ENCODE results near the gene TAGLN2.

TAGLN2 gene

GRCh38 chr1:159931101-159931794 lies 5.9 kb upstream of the TAGLN2 start:
- no peak for TF ChIP-seq CTCF (conservative IDR thresholded peaks at IDR 0.05; ENCODE audit: low read length)
- no peak for DNase-seq (ENCODE audit: low read depth)
- no peak overlapping the region for H3K4me3 ChIP-seq (ENCODE audit: low read length)

- no peak for TF ChIP-seq CTCF (conservative IDR thresholded peaks at IDR 0.05; ENCODE audit: low read length)
- no peak overlapping the region for H3K4me3 ChIP-seq (ENCODE audit: low read length)
- no peak for DNase-seq (ENCODE audit: low read depth)
These were observed 5.3 kb upstream of the TAGLN2 start for GRCh38 chr1:159930634-159931033.

DNA sequence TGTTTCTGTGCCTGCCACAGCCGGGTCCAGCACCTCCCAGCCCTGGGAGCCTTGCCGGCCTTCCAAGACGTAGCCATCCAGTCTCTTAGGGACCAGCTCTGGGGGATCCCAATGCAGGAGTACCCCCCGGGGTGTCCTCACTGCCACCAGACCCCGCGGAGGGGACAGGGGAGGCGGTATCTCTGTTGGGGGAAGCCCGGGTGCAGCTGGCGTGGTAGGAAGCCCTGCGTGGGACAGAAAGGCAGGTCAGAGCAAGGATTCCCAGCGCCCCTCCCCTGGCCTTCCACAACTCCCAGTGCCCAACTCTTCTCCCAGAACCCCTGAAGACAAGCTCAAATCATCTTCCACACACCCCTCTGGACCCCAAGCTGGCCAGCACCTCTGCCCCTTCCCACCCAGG lies 4.9 kb upstream of the TAGLN2 start:
- DNase-seq (ENCODE audit: low read depth): no peak
- H3K4me3 ChIP-seq (ENCODE audit: low read length): no peak overlapping the region
- no peak for TF ChIP-seq CTCF (conservative IDR thresholded peaks at IDR 0.05; ENCODE audit: low read length)

GRCh38 chr1:159929155-159930051 lies 4.1 kb upstream of the TAGLN2 start:
- no peak for DNase-seq (ENCODE audit: low read depth)
- TF ChIP-seq CTCF (conservative IDR thresholded peaks at IDR 0.05; ENCODE audit: low read length): no peak
- H3K4me3 ChIP-seq (ENCODE audit: low read length): no peak overlapping the region

DNA sequence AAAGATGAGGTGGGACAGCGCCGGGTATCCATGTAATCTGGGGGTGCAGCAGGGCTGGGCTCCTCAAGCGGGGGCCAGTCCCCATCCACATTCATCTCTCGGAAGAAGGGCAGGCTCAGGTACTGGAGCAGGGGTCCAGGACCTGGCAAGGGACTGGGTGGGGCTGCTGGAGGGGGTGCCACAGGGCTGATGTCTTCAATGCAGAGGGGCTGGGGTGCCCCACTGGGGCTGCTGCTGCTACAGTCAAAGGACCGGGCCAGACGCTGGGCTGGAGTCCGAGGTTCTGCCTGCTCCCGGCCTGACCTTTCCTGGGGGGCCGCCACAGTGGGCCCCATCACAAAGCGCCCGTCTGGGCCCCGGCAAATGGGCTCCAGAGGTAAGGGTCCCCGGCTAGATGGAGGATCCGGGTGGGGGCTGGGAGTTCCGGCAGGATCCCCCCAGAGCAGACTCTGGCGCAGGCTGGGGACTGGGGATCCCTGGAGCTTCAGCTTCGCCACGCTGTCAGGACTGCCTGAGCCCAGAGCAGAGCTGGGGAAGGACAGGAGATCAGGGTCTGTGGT lies 3.3 kb upstream of the TAGLN2 start:
- no peak overlapping the region for H3K4me3 ChIP-seq (ENCODE audit: low read length)
- TF ChIP-seq CTCF (conservative IDR thresholded peaks at IDR 0.05; ENCODE audit: low read length): no peak
- DNase-seq (ENCODE audit: low read depth): no peak

DNA sequence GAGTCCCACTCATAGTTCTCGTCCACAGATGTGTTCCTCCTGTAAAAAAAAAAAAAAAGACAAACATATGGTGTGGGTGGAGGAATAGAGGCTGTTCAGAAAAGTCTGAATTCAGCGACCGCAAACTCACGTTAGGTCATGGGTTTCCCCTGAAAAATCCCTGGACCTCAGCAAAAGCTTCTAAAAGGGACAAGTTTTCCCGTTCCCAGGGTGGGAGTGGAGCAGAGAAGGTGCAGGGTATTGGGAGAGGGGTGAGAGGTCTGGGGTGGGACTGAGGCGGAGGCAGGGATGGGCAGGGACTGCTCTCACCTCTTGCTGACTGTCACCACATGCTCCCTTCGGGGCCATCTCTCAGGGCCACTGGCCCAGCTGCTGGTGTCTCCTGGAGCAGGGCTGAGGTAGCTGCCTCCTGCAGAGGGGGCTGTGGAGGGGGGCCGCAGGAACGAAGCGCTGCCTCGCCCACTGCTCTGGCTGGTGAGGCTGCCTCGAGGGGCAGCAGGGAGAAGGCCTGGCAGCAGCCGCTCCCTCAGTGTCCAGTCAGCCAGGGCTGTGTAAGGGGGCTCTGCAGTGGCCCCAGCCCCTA lies 2.6 kb upstream of the TAGLN2 start:
- H3K4me3 ChIP-seq (ENCODE audit: low read length): no peak overlapping the region
- no peak for DNase-seq (ENCODE audit: low read depth)
- TF ChIP-seq CTCF (conservative IDR thresholded peaks at IDR 0.05; ENCODE audit: low read length): no peak
